Fibroblast of villous mesenchyme (primary cell): Measurements from ENCODE around the gene PSMD6. TPM values are rescaled to one million over a fixed set of nuclear protein-coding genes. Genes with fewer than 3 reads are reported as not detected.

Experiments used
- DNase-seq: peaks from one replicate; pipeline ENCODE4 v3.0.0-alpha.2; 2010; ENCODE audit warnings: low read depth
- H3K4me3 ChIP-seq: 2 replicates; pipeline ENCODE4 v1.5.1; 2011; ENCODE audit warnings: low read depth, mild to moderate bottlenecking, low read length
- CTCF ChIP-seq: IDR thresholded peaks from 2 replicates; pipeline ENCODE4 v1.5.1; 2012; ENCODE audit warnings: low read depth, mild to moderate bottlenecking, low read length; ENCODE audit not compliant: insufficient read depth
- total RNA-seq: library from RNA; depleted of rRNA; stranded (reverse); fragments of >200 nt; gene quantifications from 2 replicates; pipeline ENCODE4 v1.2.3, GENCODE V29; 2012

PSMD6 gene
- total RNA-seq, 1 donor, result 101 TPM

- H3K4me3 ChIP-seq, result no peak overlapping the region
- no peak for TF ChIP-seq CTCF
- no peak for DNase-seq
These were observed 24.5 kb upstream of the PSMD6 start for GRCh38 chr3:64047787-64048186.

- DNase-seq, result no peak
- no peak for TF ChIP-seq CTCF
- H3K4me3 ChIP-seq, result no peak overlapping the region
These were observed 23.8 kb upstream of the PSMD6 start for GRCh38 chr3:64046996-64047594.

GRCh38 chr3:64046592-64046991 is 23.3 kb upstream of the PSMD6 start:
- TF ChIP-seq CTCF, result no peak
- H3K4me3 ChIP-seq, result no peak overlapping the region
- DNase-seq, result no peak

GRCh38 chr3:64042952-64043351 is 19.7 kb upstream of the PSMD6 start:
- DNase-seq, result no peak
- no peak for TF ChIP-seq CTCF
- no peak overlapping the region for H3K4me3 ChIP-seq

GRCh38 chr3:64039981-64040733 is 16.9 kb upstream of the PSMD6 start:
- no peak overlapping the region for H3K4me3 ChIP-seq
- DNase-seq, result no peak
- TF ChIP-seq CTCF, result no peak

GRCh38 chr3:64039332-64039731 is 16.0 kb upstream of the PSMD6 start:
- DNase-seq, result no peak
- H3K4me3 ChIP-seq, result no peak overlapping the region
- no peak for TF ChIP-seq CTCF
